Mesenteric fat pad (tissue), 1 donor: ENCODE measurements around the gene SERPINA4. TPM values are rescaled to one million over a fixed set of nuclear protein-coding genes. Genes with fewer than 3 reads are reported as not detected.

Source experiments
- DNase-seq: peaks from one replicate; pipeline ENCODE4 v3.0.0-alpha.2; 2020; ENCODE audit warnings: low spot score
- long read RNA-seq: library from polyadenylated mRNA; unstranded; transcript quantifications from one replicate; pipeline ENCODE4 v2.0.0, GENCODE V29; 2020
- total RNA-seq: library from RNA; stranded (reverse); fragmentation: NEBNext Ultra II Directional; extraction: Animal tissue kit (Norgen Biotek cat#: 25700); gene quantifications from one replicate; pipeline ENCODE4 v1.2.1, GENCODE V29; 2021
- donor health status: DM: yes; HTN: yes; CAD: no.

SERPINA4 gene, protein sequence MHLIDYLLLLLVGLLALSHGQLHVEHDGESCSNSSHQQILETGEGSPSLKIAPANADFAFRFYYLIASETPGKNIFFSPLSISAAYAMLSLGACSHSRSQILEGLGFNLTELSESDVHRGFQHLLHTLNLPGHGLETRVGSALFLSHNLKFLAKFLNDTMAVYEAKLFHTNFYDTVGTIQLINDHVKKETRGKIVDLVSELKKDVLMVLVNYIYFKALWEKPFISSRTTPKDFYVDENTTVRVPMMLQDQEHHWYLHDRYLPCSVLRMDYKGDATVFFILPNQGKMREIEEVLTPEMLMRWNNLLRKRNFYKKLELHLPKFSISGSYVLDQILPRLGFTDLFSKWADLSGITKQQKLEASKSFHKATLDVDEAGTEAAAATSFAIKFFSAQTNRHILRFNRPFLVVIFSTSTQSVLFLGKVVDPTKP
- total RNA-seq = not detected
- long read RNA-seq = 0 reads

DNA sequence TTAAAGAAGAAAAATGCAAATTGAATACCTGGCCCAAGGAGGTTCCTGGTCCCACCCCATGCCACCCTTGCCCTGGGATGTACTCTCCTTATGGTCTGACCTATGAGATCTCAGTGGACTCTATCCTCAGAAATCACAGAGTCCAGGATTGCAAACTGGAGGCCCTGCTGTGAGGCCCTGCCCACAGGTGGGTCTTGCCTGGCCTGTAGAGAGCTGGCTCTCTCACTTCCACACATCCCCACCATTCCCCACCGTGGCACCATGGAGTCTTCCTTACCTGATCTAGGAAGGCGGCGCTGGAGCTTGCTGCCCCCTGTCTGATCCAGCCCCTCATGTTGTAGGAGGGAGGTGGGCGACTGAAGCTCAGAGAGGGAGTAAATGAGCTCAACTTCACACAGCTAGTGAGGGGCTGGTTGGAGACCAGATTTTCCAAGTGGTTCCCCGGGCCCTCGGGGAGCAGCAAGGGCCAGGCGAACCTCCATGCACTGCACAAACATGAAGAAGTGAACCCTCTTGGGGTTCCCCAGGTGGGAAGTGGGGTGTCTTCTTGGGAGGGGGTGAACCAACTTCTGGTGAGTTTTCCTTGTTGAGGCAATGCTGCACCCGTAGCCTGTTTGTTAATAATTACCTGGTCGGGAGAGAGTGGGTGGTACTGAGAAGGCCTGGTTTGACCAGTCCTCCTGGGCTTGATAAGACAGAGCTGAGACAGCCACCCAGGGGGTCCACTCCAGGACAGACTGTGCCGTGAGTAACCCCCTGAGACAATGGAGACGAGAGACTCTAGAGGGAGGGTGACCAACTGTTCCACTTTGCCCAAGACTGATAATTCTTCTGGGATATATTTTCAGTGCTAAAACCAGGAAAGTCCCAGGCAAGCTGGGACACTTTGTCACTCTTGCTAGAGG lies at the start of gene SERPINA4:
Gene SERPINA4 (plus strand): TSS at position 692 of the 905 bp plus-strand sequence. CDS start 2,041 bp downstream, outside the sequence.
- DNase-seq = peak; percentile 81

DNA sequence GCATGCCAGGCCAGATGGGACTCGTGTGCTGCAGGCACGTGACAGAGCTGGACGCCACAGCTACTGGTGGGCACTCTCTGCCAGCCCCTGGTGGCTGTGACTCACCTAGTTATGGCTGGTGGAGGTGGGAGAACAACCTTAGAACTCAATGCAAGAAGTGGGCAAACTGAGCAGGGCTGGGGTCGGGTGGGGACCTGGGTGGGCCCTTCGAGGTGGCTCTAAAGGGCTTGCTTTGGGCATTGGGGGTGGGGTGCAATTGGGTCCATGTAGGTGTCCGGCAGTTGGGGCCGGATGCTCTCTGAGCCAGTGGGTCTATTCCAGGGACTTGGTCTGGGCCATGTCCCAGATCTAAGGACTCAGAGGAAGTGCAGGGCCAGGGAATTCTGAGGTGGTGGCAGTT lies 46.9 kb upstream of the SERPINA4 start:
- no peak for DNase-seq

DNA sequence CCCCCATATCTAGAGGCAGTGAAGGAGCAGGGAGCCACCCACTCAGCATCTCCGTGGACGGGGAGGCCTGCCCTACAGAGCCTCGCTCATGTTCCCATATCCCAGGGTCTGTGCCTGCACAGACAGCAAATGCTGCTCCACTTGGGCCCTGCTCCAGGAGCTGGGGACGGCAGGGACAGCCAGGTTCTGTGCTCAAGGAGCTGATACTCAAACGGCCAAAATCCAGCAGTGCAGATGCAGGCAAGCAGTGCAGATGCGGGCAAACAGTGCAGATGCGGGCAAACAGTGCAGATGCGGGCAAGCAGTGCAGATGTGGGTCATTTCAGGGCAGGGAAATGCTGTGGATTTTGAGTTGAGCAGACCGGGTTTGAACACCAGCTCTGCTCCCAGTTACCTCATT lies 45.8 kb upstream of the SERPINA4 start:
- no peak for DNase-seq

DNA sequence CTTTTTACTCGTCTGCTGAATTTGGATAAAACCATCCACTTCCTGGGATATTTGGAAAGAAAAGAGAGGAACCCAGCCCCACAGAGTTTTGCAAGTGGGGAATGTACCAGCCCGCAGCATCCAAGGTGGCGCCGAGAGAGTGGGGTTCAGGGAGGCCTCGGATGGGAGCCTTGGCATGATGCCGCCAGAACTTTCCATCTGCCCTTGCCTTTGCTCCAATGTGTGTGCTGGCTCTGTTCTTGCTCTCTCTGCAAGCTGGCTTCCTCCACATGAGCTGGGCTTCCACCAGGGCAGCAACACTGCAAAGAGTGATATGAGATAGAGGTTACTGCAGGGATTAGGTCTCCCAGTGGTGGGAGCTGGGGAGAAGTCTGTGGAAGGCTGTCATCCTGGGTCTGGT lies 45.4 kb upstream of the SERPINA4 start:
- DNase-seq = no peak

DNA sequence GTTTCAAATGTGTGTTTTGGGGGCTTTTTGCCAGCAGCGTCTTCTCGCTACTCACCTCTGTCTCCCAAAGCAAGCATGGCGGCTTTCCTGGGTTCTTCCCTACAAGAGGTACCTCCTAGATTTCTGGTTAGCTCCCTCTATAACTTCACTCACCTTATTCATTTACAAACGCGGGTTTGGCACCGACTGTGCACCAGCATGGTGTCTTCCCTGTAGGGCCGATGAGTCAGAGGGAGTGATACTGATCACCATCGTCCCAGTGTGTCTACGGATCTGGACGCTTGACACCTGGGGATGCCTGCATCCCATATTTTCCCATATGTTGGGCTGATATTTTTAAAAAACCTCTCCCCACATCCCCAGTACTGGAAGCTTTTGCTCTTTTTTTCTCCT lies 44.0 kb upstream of the SERPINA4 start:
- no peak for DNase-seq

DNA sequence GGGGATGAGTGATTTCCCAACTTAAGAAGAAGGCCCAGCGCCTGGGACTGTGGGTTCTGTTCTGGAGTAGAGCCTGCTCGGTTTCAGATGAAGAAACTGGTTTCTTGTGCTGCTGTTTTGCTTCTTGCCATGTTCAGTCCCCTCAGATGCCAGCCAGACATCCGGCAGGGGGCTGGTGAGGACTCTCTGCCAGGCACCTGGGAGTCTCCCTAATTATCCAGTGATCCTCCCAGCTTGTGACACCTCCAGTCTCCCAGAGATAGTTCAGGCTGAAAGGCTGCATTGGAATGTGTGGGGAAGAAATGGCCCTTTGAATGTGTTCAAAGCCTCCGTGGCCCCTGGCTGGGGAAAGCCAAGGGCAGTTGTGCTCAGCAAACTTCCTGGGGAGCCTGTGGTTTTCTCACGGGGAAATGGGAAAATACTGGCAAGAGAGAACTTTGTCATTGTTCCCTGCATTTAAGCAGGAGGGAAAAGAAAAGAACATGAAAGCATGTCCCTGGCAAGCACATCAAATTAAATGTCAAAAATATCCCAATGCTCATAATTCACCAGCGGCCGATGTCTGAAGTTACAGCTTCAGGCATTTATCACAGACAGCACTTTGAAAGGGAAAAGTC lies 43.5 kb upstream of the SERPINA4 start:
- DNase-seq = no peak

DNA sequence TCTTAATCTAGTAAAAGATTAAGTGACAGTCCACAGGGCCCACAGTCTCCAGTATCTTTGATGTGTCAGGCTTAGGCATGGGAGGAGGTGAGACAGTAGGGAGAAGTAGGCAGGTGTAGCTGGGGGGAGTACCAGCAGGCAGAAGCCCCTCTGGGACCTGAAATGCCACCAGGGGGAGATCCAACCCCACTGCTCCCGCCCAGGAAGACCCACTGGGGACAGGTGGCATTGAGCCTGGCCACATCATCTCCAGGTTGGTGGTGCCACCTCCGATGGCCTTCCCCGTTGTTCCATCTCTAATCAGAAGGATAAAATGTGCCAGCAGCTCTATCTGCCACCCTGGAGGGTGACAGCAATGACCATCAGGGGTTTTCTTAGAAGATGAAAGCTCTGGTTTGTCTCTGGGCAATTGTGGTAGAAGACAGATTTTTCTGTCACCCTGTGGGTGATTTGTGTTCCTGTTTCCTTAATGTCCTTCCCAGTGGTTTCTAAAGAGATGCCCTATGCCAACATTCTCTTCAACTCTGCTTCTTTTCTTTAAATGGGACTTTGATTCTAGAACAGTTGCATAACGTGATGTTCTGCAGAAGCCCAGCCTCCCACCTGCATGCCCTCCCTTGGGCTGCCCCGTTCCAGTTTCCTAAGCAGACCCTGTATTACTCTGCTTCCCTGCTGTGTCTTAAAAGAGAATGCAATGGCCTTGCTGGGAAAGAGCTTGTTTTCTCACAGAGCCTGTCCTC lies 39.7 kb upstream of the SERPINA4 start:
- DNase-seq = no peak

DNA sequence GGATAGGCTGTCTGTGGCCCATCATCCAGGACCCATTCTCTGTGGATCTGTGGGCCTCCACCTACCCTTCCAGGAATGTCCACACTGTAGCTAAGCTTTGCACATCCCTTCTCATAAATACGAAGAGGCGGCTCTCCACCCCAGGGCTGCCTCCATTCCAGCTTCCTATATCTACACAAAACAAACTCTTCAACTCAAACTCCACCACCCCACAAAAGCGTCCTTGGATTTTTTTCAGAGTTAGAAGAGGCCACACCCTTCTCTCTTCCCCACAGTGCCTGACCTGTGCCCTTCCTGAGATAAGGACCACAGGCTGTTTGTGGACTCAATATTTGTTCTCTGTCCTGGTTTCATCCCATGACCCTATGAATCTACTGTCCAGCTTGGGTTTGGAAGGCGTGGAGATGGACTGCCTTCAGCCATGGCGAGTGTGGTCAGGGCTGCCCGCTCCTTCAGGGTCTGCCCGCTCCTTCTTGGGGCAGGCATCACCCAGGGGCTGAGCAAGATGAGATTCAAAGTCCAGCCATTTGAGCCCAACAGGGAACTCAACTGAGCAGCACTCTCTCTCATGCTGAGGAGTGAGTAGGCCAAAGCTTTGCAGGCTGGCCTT lies 39.0 kb upstream of the SERPINA4 start:
- no peak for DNase-seq

DNA sequence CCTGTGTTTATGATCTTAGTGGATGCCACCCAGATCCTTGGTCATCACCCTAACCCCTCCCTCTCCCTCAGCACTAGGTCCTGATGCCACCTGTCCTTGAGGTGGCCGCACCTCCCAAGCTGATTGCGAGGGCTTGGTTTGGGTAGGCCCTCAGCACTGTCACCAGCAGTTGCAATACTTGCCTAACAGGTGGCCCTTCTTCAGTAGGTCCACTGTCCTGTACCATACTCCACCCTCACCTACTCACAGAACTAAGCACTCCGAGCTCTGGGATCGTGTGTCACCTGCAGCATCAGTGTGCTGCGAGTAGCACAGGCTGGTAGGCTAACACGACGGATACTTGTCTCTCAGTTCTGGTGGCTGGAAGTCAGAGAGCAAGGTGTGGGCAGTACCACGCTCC lies 38.0 kb upstream of the SERPINA4 start:
- peak; percentile 57 for DNase-seq

DNA sequence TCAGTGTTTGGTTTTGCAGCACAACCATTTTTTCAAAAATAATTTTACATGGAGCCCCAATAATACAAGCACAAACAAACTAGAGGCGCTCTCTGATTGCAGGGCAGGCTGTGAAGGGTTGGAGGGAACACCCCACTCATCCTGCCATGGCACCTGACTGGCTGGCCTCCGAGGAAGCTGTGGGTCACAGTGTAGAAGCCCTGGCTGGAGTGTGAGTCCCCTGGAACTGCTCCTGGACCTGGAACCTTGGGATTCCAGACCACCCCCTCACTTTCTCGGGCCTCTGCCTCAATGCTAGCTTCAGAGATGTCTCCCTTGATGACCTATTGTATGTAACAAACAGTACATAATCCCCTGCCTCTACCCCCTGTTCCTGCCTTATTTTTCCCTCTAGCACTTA lies 37.1 kb upstream of the SERPINA4 start:
- DNase-seq = peak; percentile 53

DNA sequence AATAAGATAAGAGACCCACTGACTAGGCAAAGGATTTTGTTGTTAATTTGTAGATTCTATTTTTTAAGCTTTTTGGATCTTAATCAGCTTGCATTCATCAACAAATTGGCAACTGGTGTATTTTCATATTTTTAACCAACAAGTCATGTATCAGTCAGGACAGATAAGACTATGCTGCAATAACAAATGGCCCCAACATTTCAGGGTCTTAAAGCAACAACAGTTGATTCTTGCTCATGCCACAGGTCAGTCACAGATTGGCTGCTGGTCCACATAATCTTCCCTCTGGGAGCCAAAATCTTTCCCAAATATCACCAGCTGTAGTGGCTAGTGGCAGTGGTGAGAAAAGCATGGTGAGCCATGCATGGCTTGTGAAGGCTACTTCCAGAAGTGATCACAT lies 30.1 kb upstream of the SERPINA4 start:
- no peak for DNase-seq

DNA sequence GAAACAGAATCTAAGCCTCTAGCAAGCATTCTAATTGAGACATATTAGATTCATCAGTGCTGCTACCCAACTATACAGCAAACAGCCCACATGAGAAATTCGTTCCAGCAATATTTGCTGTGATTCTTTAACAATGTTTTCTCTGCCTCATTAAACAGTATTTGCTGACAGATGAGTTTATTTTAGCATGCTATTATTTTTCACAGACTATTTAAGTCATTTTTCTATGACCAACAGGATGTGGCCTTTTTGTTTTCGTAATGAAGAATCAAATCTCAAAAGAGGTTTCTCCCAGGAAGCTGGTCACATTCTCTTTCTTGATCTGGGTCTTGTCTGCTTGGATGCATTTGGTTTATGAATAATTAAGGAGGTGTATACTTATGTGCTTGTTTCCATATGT lies 28.8 kb upstream of the SERPINA4 start:
- DNase-seq = no peak

DNA sequence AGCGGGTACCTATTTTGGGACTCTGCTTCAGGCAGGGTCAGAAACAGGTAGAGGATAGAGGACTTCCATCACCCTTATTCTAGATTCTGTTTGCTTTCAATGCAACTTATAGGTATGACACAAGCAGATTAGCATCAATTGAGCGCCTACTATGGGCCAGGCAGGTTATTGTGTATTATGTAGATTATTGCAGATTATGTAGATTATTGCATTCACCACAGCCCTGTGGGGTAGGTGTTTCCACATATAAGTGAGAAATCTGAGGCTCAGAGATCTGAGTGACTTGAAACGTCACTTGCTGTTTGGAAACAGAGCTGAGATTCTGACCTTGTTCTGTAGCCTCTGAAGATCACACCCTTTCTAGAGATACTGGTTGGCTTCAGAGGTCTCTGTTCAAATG lies 25.7 kb upstream of the SERPINA4 start:
- DNase-seq = no peak

DNA sequence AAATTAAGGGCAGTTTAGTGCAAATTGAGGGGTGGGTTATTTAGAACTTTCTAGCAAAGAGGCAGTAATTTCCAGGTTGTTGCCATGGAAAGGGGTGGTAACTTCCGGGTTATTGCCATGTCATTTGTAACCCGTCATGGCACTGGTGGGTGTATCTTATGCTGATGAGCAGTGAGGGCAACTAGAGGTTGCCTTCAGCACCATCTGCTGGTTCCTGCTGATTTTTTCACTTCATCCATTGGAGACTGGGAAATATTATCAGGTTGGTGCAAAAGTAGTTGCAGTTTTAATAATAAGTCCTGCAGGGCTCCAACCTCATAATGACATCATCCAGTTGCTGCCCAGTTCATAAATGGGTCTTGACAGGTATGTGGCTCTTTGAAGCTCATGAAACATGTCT lies 24.4 kb upstream of the SERPINA4 start:
- DNase-seq = no peak

DNA sequence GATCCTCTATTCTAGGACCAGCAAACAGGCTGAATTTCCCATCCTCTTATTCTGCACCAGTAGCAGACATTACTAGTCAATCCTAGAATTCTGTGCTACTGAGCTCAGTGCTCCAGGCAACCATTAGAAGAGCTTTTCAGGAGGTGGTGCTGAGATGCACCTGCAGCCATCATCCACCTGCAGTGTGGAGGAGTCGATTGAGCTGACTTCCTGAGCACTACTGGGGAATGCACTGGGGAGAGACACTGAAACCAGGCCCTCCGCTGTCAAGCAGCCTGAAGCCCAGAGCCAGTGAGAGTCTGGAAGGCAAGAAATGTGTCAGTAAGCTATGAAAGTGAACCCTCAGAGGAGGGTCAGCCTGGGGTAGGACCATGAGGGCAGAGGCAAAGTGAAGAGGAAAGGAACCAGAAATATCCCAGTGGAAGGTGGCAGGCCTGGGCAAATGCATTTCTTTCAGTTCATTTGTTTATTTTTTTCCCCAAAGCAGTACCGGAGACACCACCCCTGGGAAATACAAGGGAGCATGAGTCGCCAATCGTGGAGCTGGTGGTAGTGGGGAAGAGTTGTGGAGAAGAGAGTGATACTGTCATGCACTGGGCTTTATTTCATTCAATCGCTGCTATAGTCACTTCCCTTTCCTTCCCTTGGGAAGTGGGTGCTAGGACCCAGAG lies 23.0 kb upstream of the SERPINA4 start:
- peak; percentile 35 for DNase-seq

DNA sequence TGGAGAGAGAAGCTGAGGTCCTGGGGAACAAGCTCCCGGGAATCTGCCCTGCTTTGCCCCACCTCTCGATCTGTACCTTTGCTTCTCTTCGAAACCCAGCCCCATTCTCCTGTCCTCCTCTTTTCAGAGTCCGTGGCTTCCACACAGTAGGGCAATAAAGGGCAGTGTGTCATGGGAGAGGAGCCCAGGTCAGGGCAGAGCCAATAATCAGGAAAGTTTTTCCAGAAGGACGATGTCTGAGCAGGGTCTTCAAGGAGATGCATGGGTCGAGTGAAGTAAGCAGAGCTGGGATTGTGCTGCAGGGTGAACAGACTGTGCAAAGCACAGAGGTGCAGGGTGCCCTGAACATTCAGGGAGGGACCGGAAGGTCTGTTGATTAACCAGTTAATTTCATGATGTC lies 22.1 kb upstream of the SERPINA4 start:
- peak; percentile 62 for DNase-seq

DNA sequence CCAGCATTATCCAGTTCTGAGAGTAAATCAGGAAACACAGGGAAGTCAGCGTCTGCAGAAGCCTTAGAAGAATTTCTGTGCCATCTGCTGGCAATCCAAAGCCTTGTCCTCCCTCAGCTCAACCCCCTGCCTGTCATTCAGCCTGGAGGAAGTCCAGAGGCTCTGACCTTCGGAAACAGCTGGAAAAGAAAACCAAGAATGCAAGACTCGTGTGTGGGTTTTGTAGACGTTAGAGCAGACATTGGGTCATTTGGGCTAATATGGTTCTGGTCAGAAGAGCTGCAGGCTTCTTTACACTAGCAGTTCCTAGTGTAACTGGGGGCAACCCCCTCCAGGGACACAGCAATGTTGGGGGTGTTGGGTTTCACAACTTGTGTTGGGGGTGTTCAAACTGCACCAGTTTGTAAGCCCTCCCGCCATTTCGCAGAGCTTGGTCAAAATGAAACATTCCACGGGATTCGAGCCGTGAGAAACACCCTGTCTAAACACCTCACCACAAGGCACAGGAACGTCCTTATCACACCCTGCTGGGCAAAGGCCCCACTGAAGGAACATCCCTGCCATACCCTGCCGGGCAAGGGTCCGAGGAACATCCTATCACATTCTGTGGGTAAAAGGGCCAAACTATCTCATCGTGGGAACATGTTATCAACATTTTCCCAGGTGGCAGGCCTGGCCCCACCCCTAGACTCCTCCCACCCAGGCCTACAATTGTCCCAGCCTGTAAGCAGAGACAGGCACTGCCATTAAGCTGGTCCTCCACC lies 21.0 kb upstream of the SERPINA4 start:
- peak; percentile 68 for DNase-seq

DNA sequence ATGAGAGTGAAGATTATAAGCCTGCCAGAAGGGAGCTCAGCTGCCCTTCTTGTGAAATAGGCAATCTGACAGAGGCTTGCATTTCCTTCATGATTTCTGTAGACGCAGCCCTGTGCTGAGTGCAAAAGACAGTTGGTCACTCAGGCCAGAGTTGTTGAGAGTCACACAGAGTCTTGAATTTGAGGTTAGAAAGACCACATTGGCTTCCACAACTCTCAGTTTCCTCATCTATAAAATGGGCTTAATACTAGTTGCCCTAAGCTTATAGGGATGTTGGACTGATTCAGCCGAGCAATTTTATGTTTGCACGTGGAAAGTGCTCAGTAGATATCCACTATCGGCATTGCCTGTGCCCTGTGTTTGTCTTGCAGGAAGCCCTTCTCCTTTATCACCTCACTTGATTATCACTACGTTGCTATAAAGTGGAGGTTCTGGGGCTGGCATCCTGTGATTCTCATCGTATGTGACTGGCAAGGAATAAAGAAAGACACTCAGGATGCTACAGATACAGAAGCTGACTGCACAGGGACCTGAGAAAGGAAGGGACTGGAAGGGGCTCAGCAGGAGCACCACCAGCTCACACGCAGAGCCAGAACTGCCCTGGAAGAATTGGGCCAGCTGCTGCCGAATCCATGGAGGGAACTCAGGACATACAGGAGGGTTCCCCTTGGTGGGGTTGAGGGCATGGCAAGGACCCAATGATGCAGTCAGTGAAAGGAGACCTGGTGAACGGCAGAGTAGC lies 19.8 kb upstream of the SERPINA4 start:
- no peak for DNase-seq
